ENCODE data around the gene CYLD. TPM values are rescaled to one million over a fixed set of nuclear protein-coding genes. Genes with fewer than 3 reads are reported as not detected.

CYLD gene
- polyA plus RNA-seq, 1 experiment, result 27.8 TPM

DNA sequence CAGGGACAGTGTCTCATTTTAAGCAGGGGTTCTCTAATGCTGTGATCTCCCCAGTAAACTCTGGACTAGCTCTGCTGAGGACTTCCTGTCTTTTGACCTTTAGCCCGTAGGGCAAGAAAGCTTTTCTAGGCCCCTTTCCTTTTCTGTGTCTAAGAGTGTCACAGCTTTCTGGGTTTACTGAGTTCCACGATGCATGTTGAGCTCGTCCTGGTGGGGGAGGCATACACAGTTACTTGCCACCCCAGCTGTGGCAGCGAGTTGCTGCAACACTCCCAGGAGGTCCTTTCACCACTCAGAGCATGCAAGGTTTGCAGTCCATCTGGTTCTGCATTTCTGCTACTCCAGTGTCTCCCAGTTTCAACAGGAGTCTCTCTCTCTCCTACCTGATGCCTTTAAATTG is 24.8 kb upstream of the CYLD start:
- POLR2A ChIA-PET, result no interaction called here
- TF ChIP-seq, protein P1, sequence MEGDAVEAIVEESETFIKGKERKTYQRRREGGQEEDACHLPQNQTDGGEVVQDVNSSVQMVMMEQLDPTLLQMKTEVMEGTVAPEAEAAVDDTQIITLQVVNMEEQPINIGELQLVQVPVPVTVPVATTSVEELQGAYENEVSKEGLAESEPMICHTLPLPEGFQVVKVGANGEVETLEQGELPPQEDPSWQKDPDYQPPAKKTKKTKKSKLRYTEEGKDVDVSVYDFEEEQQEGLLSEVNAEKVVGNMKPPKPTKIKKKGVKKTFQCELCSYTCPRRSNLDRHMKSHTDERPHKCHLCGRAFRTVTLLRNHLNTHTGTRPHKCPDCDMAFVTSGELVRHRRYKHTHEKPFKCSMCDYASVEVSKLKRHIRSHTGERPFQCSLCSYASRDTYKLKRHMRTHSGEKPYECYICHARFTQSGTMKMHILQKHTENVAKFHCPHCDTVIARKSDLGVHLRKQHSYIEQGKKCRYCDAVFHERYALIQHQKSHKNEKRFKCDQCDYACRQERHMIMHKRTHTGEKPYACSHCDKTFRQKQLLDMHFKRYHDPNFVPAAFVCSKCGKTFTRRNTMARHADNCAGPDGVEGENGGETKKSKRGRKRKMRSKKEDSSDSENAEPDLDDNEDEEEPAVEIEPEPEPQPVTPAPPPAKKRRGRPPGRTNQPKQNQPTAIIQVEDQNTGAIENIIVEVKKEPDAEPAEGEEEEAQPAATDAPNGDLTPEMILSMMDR (IDR thresholded peaks at IDR 0.05; ENCODE audit: low read depth, low read length), result no peak
- no peak for DNase-seq (ENCODE audit: low read depth, low spot score)
- H3K27me3 ChIP-seq (ENCODE audit: control insufficient read depth, insufficient read depth, low read length), result peaks cover 4% of the 10 kb centered on the region
- H3K27ac ChIP-seq (ENCODE audit: low read depth, low read length), result no peak overlapping the region
- no peak overlapping the region for H3K4me3 ChIP-seq (ENCODE audit: low read depth, low read length)
- H3K9me3 ChIP-seq (ENCODE audit: control insufficient read depth, insufficient read depth, low read length), result no peaks in the 10 kb centered on the region
- CTCF ChIA-PET, result interaction anchor here (1.2 kb wide), 1 partner anchor 89 kb away, joined by 4 read pairs; no protein-coding TSS in a partner anchor

DNA sequence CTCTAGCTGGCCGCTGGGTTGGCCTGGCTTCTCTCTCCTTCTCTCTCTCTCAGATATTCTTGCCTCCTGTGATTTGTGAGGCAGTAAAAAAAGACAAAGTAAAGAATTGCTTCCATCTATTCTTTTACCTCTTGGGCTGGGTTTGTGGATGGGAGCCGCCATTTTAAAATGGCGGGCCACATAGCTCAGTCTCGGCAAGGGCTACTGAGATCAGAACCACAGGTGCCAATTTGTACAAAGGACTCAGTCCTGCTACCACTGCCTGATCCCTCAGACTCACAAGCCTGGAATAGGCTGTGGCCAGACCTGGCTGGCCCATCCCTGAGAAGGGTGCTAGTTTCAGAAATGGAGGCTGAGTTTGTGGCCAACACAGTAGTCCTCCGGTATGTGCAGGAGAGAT is 24.4 kb upstream of the CYLD start:
- no peak for DNase-seq (ENCODE audit: low read depth, low spot score)
- Histone ChIP-seq H3K27ac (ENCODE audit: low read depth, low read length) (no peak overlapping the region), H3K4me3 (ENCODE audit: low read depth, low read length) (no peak overlapping the region), H3K27me3 (ENCODE audit: control insufficient read depth, insufficient read depth, low read length) (no peaks in the 10 kb centered on the region), H3K9me3 (ENCODE audit: control insufficient read depth, insufficient read depth, low read length) (no peaks in the 10 kb centered on the region)
- TF ChIP-seq, protein P1 (IDR thresholded peaks at IDR 0.05; ENCODE audit: low read depth, low read length), result no peak
- ChIA-PET CTCF (interaction anchor here (1.2 kb wide), 1 partner anchor 89 kb away, joined by 4 read pairs; no protein-coding TSS in a partner anchor), POLR2A (no interaction called here)

DNA sequence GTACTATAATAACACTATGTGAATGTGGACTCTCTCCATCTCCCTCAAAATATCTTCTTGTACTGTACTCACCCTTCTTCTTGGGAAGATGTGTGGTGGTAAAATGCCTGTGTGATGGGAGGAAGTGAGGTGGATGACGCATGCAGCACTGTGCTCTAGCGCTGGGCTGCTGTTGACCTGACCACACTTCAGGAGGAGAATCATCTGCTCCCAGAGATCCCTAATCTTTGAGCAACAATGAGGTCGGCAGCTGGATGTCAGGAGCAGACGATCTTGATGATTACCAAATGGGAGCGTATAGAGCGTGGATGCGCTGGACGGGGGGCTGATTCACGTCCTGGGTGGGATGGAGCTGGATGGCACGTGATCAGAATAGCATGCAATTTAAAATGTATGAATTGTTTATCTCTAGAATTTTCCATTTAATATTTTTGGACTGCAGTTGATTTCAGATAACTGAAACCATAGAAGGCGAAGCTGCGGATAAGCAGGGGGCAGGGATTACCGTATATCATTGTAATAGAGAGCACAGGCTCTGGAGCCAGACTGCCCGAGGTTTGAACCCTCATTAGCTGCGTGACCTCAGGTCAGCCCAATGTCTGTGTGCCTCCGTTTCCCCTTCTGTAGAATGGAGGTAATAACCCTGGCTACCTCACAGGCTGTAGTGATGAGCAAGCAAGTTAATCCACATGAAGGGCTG is 23.7 kb upstream of the CYLD start:
- DNase-seq (ENCODE audit: low read depth, low spot score), result no peak
- CTCF ChIA-PET, result interaction anchor here (2.6 kb wide), 1 partner anchor 88 kb away, joined by 9 read pairs; no protein-coding TSS in a partner anchor

DNA sequence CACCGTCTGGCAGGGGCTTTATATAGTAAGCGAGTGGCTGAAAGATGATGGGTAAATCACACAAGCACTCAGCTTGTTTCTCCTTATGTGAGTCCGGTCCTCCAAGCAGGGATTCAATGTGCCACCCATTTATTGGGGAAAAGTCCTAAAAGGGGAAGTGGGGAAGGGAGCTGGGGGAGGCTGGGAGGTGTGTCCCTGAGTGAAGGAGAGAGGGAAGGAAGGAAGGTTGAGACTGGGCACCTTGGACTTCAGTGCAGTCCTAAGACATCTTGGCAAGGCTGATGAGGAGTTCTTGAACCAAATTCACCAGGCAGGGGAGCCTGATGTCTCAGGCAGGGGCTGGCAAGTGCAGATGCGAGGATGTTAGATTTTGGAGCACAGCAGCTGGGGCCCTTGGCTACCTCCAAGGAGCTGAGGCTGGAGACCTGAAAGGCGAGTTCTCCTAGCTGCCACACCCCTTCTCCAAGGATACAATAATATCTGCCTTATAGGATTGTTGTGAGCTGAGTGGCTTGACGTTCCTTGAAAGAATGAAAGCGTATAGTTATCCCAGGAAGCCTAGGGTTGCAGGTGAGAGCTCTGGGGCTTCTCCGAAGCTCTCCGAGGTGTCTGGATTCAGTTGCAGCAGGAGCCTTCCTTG is 23.0 kb upstream of the CYLD start:
- Histone ChIP-seq H3K27ac (ENCODE audit: low read depth, low read length) (no peak overlapping the region), H3K9me3 (ENCODE audit: control insufficient read depth, insufficient read depth, low read length) (no peaks in the 10 kb centered on the region), H3K4me3 (ENCODE audit: low read depth, low read length) (no peak overlapping the region), H3K27me3 (ENCODE audit: control insufficient read depth, insufficient read depth, low read length) (no peaks in the 10 kb centered on the region)
- TF ChIP-seq, protein P1 (IDR thresholded peaks at IDR 0.05; ENCODE audit: low read depth, low read length), result no peak
- ChIA-PET POLR2A (interaction anchor here (1.1 kb wide), 1 partner anchor 23 kb away, joined by 3 read pairs; the partner anchor contains the start of gene CYLD), CTCF (interaction anchor here (2.6 kb wide), 1 partner anchor 87 kb away, joined by 9 read pairs; no protein-coding TSS in a partner anchor)
- DNase-seq (ENCODE audit: low read depth, low spot score), result no peak

More for the DNA sequence above, 23.7 kb upstream of the CYLD start:
- Histone ChIP-seq H3K9me3 (ENCODE audit: control insufficient read depth, insufficient read depth, low read length) (no peaks in the 10 kb centered on the region), H3K4me3 (ENCODE audit: low read depth, low read length) (peak overlapping the region; percentile 31), H3K27ac (ENCODE audit: low read depth, low read length) (no peak overlapping the region), H3K27me3 (ENCODE audit: control insufficient read depth, insufficient read depth, low read length) (no peaks in the 10 kb centered on the region)
- TF ChIP-seq, protein P1 (IDR thresholded peaks at IDR 0.05; ENCODE audit: low read depth, low read length), result no peak
- POLR2A ChIA-PET, result interaction anchor here (1.1 kb wide), 1 partner anchor 24 kb away, joined by 3 read pairs; the partner anchor contains the start of gene CYLD

Measured in AG04450 (cell line).